ENCODE measurements around the gene MLNR. TPM values are rescaled to one million over a fixed set of nuclear protein-coding genes. Genes with fewer than 3 reads are reported as not detected.

Gene MLNR
- total RNA-seq, 1 experiment from 2014 or later: not detected

DNA sequence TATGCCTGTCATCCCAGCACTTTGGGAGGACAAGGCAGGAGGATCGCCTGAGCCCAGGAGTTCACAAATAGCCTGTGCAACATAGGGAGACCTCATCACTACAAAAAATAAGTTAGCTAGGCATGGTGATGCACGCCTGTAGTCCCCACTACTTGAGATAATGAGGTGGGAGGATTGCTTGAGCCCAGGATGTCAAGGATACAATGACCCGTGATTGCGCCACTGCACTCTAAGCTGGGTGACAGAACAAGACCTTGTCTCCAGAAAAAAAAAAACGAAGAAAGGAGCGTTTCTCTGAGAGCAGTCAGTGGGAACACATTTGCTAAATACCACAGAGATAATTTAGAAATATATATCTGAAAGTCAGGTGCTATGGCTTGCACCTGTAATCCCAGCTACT, 39.4 kb downstream of the MLNR start:
- no peaks in the 10 kb centered on the region for H3K27me3 ChIP-seq (ENCODE audit: insufficient read depth, low read length)
- no peaks in the 10 kb centered on the region for H3K4me1 ChIP-seq (ENCODE audit: control insufficient read depth in 1 of 2, insufficient read depth in 2 of 2, low read length in 2 of 2)
- no peak overlapping the region for H3K9ac ChIP-seq (ENCODE audit: low read length)
- no peak for ATAC-seq
- peaks cover 7 to 26% of the 10 kb centered on the region in 2 experiments; a peak in 2 of 4 replicates for H3K36me3 ChIP-seq (ENCODE audit: control insufficient read depth in 1 of 2, insufficient read depth in 2 of 2, low read length in 2 of 2)
- CTCF ChIA-PET: no interaction called here
- H3K79me2 ChIP-seq (ENCODE audit: insufficient read depth, low read length): no peaks in the 10 kb centered on the region
- POLR2A ChIA-PET: no interaction called here
- no peak overlapping the region for H3K4me3 ChIP-seq (replicated peaks in 1 of 2; ENCODE audit: low read depth in 1 of 2, low read length in 2 of 2)
- H4K20me1 ChIP-seq (ENCODE audit: insufficient read depth): no peaks in the 10 kb centered on the region
- H3K27ac ChIP-seq (ENCODE audit: low read depth, low read length): no peak overlapping the region
- H3K9me3 ChIP-seq (ENCODE audit: control insufficient read depth in 1 of 2, insufficient read depth in 1 of 2, low read depth in 1 of 2, low read length in 2 of 2): no peaks in the 10 kb centered on the region
- no peak for DNase-seq (ENCODE audit: low read depth, low spot score)
- RAD21 ChIA-PET (ENCODE audit: low non-redundant PET in 1 of 2, low total read pairs in 2 of 2, uncharacterized antibody in 2 of 2, unreplicated experiment in 2 of 2): no interaction called here
- H2AFZ ChIP-seq (ENCODE audit: low read depth, low read length, poor library complexity, severe bottlenecking): no peak overlapping the region
- no TSS peak for BruUV-seq (replicated peaks)
- intact Hi-C loops (cut with micrococcal nuclease): no loop called here
- TF ChIP-seq SP1 (IDR thresholded peaks at IDR 0.05; ENCODE audit: low read depth) (no peak), ELF1 (IDR thresholded peaks at IDR 0.05; ENCODE audit: borderline replicate concordance, low read depth) (no peak), POLR2A (IDR thresholded peaks at IDR 0.05; ENCODE audit: borderline replicate concordance, extremely low read depth, insufficient read depth, insufficient read length) (no peak), RAD21 (IDR thresholded peaks at IDR 0.05; ENCODE audit: low read depth) (no peak), EZH2phosphoT487 (IDR thresholded peaks at IDR 0.05; ENCODE audit: borderline replicate concordance) (no peak), TCF7L2 (IDR thresholded peaks at IDR 0.05; ENCODE audit: borderline replicate concordance, extremely low read depth, insufficient read depth, insufficient read length) (no peak), EGR1 (IDR thresholded peaks at IDR 0.05; ENCODE audit: low read depth) (no peak), SRF (IDR thresholded peaks at IDR 0.05; ENCODE audit: low read depth) (no peak), YY1 (IDR thresholded peaks at IDR 0.05; ENCODE audit: extremely low read depth, insufficient replicate concordance, low read depth, low read length) (no peak), JUND (IDR thresholded peaks at IDR 0.05) (no peak), SIN3A (IDR thresholded peaks at IDR 0.05; ENCODE audit: low read depth) (no peak), FOSL1 (IDR thresholded peaks at IDR 0.05; ENCODE audit: low read depth) (no peak), ZNF274 (IDR thresholded peaks at IDR 0.05; ENCODE audit: low read depth, low read length) (no peak), POLR2AphosphoS5 (IDR thresholded peaks at IDR 0.05; ENCODE audit: low read depth, low read length) (no peak), ZFX (IDR thresholded peaks at IDR 0.05) (no peak)
- H3K9me2 ChIP-seq (ENCODE audit: insufficient read depth): no peaks in the 10 kb centered on the region
- H3K4me2 ChIP-seq (ENCODE audit: low read length): no peak overlapping the region
